HFF-Myc (cell line): ENCODE measurements around the gene SF1.

Experiments used
- DNase-seq: peaks from one replicate; pipeline ENCODE4 v3.0.0-alpha.2; 2011; ENCODE audit warnings: low read depth; ENCODE audit errors: extremely low read depth
- H3K4me3 ChIP-seq: replicated peaks from 2 replicates; pipeline ENCODE4 v1.5.1; 2011; ENCODE audit warnings: low read depth, mild to moderate bottlenecking, control low read depth, low read length
- TF ChIP-seq, protein P1 (sequence below): IDR thresholded peaks from 2 replicates; pipeline ENCODE4 v1.5.1; 2012; ENCODE audit warnings: mild to moderate bottlenecking, low read depth, low read length, control low read depth; ENCODE audit errors: missing control alignments

Gene SF1

DNA sequence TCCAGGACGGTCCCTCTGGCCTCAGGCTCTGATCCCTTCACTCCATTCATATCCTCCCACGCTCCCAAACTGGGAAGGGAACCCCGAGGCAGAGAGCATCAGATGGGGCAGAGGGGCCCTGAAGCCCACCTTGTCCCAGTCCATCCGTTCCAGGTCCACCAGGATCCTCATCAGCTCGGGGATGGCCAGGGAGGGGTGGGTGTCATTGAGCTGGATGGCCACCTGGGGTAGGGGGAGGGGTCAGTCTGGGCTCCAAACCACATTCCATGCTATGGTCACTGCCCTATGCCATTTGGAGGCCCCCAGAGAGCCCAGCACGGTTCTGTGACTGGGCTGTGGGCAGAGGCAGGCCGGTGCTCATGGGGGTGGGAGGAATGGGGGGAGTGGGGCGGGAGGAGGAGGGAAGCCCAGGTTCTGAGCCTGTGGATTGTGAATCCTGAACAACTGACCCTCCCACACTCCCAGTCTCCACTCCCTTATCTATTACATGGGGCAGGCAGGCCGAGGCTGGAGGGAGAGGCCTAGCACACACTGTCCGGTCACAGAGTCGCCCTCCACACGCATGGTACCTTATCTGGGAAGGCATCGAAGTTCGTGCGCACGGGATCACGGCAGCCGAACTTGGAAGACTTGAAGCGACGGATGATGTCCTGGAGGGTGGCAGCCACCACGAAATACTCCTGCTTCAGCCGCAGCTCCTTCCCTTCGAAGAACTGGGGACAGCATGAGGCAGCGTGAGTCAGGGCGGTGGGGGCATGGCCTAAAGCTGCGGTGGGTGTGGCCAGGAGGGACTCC is 24.0 kb downstream of the SF1 start:
- TF ChIP-seq, protein P1, sequence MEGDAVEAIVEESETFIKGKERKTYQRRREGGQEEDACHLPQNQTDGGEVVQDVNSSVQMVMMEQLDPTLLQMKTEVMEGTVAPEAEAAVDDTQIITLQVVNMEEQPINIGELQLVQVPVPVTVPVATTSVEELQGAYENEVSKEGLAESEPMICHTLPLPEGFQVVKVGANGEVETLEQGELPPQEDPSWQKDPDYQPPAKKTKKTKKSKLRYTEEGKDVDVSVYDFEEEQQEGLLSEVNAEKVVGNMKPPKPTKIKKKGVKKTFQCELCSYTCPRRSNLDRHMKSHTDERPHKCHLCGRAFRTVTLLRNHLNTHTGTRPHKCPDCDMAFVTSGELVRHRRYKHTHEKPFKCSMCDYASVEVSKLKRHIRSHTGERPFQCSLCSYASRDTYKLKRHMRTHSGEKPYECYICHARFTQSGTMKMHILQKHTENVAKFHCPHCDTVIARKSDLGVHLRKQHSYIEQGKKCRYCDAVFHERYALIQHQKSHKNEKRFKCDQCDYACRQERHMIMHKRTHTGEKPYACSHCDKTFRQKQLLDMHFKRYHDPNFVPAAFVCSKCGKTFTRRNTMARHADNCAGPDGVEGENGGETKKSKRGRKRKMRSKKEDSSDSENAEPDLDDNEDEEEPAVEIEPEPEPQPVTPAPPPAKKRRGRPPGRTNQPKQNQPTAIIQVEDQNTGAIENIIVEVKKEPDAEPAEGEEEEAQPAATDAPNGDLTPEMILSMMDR, result no peak
- H3K4me3 ChIP-seq, result no peak overlapping the region
- DNase-seq, result no peak

DNA sequence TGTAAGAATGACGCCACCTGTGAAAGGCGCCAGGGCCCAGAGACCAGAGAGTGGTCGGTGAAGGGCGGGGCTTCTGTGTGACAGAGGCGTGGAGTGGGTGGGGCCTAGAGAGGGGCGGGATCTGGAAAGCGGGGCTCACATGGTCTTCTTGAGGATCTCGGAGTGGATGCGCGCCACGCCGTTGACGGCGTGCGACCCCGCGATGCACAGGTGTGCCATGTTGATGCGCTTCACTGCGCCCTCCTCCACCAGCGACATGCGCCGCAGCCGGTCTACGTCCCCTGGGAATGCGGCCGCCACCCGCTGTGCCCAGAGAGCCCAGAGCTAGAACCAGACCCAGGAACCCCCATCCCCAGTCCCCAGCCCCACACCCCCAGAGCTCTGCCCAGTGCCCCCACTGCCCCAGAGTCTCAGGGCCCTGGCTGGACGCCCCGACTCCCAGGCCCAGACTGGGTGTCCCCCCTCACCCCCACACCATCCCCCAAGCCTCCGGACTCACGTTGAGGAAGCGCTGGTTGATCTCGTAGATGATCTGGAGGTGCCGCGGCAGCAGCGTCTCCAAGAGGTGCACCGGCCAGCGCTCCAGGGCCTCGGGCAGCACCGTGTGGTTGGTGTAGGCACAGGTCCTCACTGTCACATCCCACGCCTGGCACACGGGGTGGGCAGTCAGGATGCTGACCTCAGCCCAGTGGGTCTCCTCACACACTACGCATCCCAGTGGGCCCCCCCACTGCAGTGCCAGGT is 24.8 kb downstream of the SF1 start:
- no peak overlapping the region for H3K4me3 ChIP-seq
- TF ChIP-seq, protein P1, result no peak
- no peak for DNase-seq

DNA sequence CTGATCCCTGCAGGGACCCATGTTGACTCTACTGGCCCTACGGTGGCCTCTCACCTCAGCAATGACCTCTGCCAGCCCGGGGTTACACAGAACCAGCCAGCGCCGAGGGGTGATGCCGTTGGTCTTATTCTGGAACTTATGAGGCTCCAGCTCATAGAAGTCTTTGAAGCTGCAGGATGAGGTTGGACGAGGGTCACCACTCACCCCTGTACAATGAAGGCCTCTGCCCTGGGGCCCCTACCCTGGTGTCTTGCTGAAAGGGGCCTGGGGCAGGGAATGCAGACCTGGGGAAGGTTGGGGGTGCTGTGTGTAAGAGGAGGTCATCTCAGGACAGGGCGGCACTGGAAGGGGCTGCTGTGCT is 25.3 kb downstream of the SF1 start:
- DNase-seq, result no peak
- no peak overlapping the region for H3K4me3 ChIP-seq
- TF ChIP-seq, protein P1, result no peak

- TF ChIP-seq, protein P1, result no peak
- DNase-seq, result no peak
- H3K4me3 ChIP-seq, result no peak overlapping the region
Measured at GRCh38 chr11:64752175-64752970, 26.0 kb downstream of the SF1 start.

DNA sequence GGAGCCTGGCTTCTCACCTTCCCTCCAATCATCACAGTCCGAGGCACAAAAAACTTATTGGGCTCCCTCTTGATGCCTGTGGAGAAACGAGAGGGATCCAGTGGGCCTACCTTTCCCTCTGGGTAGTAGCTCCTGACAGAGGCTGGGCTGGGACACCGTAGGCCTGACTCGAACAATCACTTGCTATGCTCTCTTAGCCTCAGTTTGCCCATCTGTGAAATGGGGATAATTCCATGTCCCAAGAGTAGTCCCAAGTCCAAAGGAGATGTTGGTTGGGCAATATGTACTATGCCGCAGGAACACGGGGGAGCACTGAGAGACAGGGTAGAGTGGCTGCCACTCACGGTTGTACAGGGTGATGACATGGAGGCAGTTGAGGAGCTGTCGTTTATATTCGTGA is 26.8 kb downstream of the SF1 start:
- H3K4me3 ChIP-seq, result no peak overlapping the region
- DNase-seq, result no peak
- TF ChIP-seq, protein P1, result no peak

GRCh38 chr11:64751136-64751535 is 27.2 kb downstream of the SF1 start:
- DNase-seq, result no peak
- H3K4me3 ChIP-seq, result no peak overlapping the region
- TF ChIP-seq, protein P1, result no peak
